MM.1S (cell line): ENCODE results near the gene SLC39A9.

Source experiments
- DNase-seq: peaks from one replicate; pipeline ENCODE4 v3.0.0-alpha.2; 2015
- H2AFZ ChIP-seq: fragments of 300-600 bp; sonication (generic); 2 replicates; pipeline ENCODE4 v1.6.0; 2016; ENCODE audit warnings: antibody characterized with exemption, low read length
- H3F3A ChIP-seq: fragments of 300-600 bp; sonication (generic); 2 replicates; pipeline ENCODE4 v1.6.1; 2016; ENCODE audit warnings: mild to moderate bottlenecking, antibody characterized with exemption, low read length, moderate library complexity, mixed read lengths; ENCODE audit not compliant: insufficient read depth
- H3K27ac ChIP-seq: fragments of 300-600 bp; sonication (generic); 2 replicates; pipeline ENCODE4 v1.5.1; 2016; ENCODE audit warnings: mild to moderate bottlenecking, low read length
- H3K27me3 ChIP-seq: fragments of 300-600 bp; sonication (generic); replicated peaks from 2 replicates; pipeline ENCODE4 v1.6.0; 2016; ENCODE audit warnings: low read length; ENCODE audit not compliant: insufficient read depth
- H3K36me3 ChIP-seq: fragments of 300-600 bp; sonication (generic); replicated peaks from 2 replicates; pipeline ENCODE4 v1.6.1; 2016; ENCODE audit warnings: mild to moderate bottlenecking, low read length, mixed read lengths; ENCODE audit not compliant: insufficient read depth
- H3K4me1 ChIP-seq: fragments of 300-600 bp; sonication (generic); 2 replicates; pipeline ENCODE4 v1.6.1; 2016; ENCODE audit warnings: low read length, mixed read lengths
- H3K4me2 ChIP-seq: fragments of 300-600 bp; sonication (generic); 2 replicates; pipeline ENCODE4 v1.6.0; 2016; ENCODE audit warnings: low read depth, low read length
- H3K4me3 ChIP-seq: fragments of 300-600 bp; sonication (generic); 2 replicates; pipeline ENCODE4 v1.5.1; 2016; ENCODE audit warnings: low read length, mixed read lengths
- H3K79me2 ChIP-seq: fragments of 300-600 bp; sonication (generic); 2 replicates; pipeline ENCODE4 v1.6.1; 2016; ENCODE audit warnings: mixed run types, low read length, mixed read lengths
- H3K9ac ChIP-seq: fragments of 300-600 bp; sonication (generic); 2 replicates; pipeline ENCODE4 v1.6.1; 2016; ENCODE audit warnings: low read length, mixed read lengths
- H3K9me2 ChIP-seq: fragments of 300-600 bp; sonication (generic); replicated peaks from 2 replicates; pipeline ENCODE4 v1.6.1; 2016; ENCODE audit warnings: mild to moderate bottlenecking, low read length, mixed read lengths; ENCODE audit not compliant: insufficient read depth
- H3K9me3 ChIP-seq: fragments of 300-600 bp; sonication (generic); replicated peaks from 2 replicates; pipeline ENCODE4 v1.6.1; 2016; ENCODE audit warnings: mild to moderate bottlenecking, low read length, mixed read lengths; ENCODE audit not compliant: insufficient read depth
- H4K20me1 ChIP-seq: fragments of 300-600 bp; sonication (generic); 2 replicates; pipeline ENCODE4 v1.6.1; 2016; ENCODE audit warnings: mild to moderate bottlenecking, low read length, moderate library complexity, mixed read lengths; ENCODE audit not compliant: insufficient read depth
- EZH2 ChIP-seq: fragments of 300-600 bp; sonication (generic); optimal IDR thresholded peaks from 2 replicates; pipeline ENCODE3; 2017; ENCODE audit warnings: low read depth, mild to moderate bottlenecking, antibody characterized with exemption, low read length, mixed read lengths
- EZH2phosphoT487 ChIP-seq: fragments of 300-600 bp; sonication (generic); IDR thresholded peaks from 2 replicates; pipeline ENCODE4 v1.6.1; 2018; ENCODE audit warnings: antibody characterized with exemption, low read length
- TF ChIP-seq, protein P1 (sequence below): fragments of 300-600 bp; sonication (generic); IDR thresholded peaks from 2 replicates; pipeline ENCODE4 v1.5.1; 2016; ENCODE audit warnings: antibody characterized with exemption, low read length, mixed read lengths

SLC39A9 gene

DNA sequence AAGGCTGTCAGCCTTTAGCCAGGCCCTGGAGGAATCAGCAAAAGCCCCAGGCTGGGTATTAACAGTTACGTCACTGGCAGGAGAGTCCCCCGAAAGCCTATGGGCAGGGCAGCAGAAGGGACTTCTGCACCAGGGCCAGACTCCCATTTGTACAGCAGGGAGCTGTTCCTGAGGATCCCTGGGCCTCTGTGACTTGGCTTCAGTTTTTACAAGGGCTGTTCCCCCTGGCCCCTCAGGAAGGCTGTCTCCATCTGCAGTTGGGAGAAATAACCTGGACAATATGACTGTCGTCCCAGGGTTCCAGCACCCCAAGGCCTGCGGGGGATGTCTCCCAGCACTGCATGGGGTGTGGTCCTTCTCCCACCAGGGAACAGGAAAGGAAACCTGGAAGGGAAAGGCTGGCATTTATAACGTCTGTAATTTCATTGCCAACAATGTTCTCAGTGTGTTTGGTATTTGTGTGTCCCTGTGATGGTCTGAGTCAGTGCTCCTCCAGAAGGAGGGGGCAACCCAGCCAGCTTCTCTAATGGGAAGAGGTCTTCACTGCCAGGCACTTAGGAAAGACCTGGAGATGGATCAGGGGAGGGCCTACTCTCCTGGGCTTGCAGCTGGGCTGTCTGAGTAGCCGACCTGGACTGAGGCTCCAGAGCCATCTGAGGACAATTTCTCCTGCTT, 42.7 kb upstream of the SLC39A9 start:
- H3K36me3 ChIP-seq, result no peaks in the 10 kb centered on the region
- peaks cover 9% of the 10 kb centered on the region; the same call in 1 of the 2 replicates for H3F3A ChIP-seq
- H2AFZ ChIP-seq, result no peak overlapping the region
- no peak for DNase-seq
- H3K4me3 ChIP-seq, result no peak overlapping the region
- TF ChIP-seq EZH2phosphoT487 (no peak), EZH2 (no peak)
- TF ChIP-seq, protein P1, sequence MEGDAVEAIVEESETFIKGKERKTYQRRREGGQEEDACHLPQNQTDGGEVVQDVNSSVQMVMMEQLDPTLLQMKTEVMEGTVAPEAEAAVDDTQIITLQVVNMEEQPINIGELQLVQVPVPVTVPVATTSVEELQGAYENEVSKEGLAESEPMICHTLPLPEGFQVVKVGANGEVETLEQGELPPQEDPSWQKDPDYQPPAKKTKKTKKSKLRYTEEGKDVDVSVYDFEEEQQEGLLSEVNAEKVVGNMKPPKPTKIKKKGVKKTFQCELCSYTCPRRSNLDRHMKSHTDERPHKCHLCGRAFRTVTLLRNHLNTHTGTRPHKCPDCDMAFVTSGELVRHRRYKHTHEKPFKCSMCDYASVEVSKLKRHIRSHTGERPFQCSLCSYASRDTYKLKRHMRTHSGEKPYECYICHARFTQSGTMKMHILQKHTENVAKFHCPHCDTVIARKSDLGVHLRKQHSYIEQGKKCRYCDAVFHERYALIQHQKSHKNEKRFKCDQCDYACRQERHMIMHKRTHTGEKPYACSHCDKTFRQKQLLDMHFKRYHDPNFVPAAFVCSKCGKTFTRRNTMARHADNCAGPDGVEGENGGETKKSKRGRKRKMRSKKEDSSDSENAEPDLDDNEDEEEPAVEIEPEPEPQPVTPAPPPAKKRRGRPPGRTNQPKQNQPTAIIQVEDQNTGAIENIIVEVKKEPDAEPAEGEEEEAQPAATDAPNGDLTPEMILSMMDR, result no peak
- no peaks in the 10 kb centered on the region for H4K20me1 ChIP-seq
- no peak overlapping the region for H3K9ac ChIP-seq
- no peak overlapping the region for H3K4me2 ChIP-seq
- H3K4me1 ChIP-seq, result peaks cover 18% of the 10 kb centered on the region
- no peaks in the 10 kb centered on the region for H3K27me3 ChIP-seq
- H3K79me2 ChIP-seq, result no peaks in the 10 kb centered on the region
- no peak overlapping the region for H3K27ac ChIP-seq
- H3K9me3 ChIP-seq, result no peaks in the 10 kb centered on the region
- H3K9me2 ChIP-seq, result no peaks in the 10 kb centered on the region

DNA sequence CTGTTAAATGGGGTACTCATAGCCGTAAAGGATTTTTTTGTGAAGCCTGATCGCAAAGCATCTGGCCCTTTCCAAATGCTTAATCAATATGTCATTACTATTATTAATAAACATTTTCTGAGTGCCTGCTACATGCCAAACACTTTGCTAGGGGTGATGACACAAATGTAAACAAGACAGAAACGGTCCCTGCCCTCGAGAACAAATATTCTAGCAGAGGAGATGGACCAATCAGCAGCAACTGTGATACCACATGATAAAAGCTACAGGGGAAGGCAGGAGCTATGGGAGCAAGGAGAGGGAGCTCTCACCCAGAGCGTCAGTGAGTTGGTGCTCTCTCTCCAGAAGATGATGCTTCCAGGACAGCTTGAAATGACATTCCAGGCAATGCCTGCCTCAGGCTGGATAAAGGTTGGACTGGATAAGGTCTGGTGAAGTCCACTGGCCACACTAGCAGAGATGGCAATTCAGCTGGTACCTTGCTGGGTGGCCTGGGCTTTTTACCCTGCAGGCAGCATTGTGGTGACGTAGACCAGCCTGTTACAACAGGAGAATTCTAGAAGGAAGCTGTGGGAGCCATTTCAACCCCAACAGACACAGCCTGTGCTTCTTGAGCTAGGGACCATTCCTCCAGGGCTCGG, 41.5 kb upstream of the SLC39A9 start:
- no peak for TF ChIP-seq EZH2phosphoT487
- TF ChIP-seq, protein P1, result no peak
- no peak overlapping the region for H3K4me3 ChIP-seq
- no peaks in the 10 kb centered on the region for H3K9me2 ChIP-seq
- no peaks in the 10 kb centered on the region for H3K9me3 ChIP-seq
- peaks cover 9% of the 10 kb centered on the region; the same call in 1 of the 2 replicates for H3F3A ChIP-seq
- H3K9ac ChIP-seq, result no peak overlapping the region
- no peaks in the 10 kb centered on the region for H3K79me2 ChIP-seq
- H3K4me2 ChIP-seq, result no peak overlapping the region
- DNase-seq, result no peak
- H3K4me1 ChIP-seq, result peaks cover 18% of the 10 kb centered on the region
- H3K27ac ChIP-seq, result no peak overlapping the region
- no peaks in the 10 kb centered on the region for H3K36me3 ChIP-seq
- H4K20me1 ChIP-seq, result no peaks in the 10 kb centered on the region
- H2AFZ ChIP-seq, result no peak overlapping the region
- H3K27me3 ChIP-seq, result no peaks in the 10 kb centered on the region

DNA sequence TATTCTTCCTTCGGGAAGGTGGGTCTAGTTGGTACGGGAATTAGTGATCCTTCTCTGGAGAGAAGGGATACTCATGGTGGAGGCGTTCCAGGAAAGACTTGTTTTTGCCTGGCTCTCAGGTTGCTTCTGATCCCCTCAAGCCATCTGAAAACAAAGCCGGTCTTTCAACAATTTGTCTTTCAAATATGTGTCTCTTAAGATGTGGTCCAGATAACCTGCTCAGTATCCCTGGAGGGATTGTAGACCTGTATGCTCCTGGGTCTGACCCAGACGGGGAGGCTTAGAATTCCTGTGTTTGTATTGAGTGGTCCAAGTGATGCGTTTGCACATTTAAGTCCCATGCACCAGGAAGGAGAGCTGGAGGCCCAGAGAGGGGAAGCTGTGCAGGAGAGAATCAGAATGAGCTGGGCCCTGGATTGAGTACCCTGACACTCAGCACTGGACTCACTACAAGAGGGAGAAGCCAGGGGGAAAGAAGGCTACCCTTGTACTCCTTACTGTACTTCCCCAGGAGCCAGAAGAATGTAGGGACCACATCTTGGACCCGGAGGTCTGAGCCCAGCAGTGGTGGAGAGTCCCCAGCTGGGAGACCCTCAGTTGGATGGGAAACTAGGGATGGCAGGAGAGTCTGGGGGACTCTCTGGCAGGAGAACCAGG, 40.8 kb upstream of the SLC39A9 start:
- Histone ChIP-seq H3K9me2 (no peaks in the 10 kb centered on the region), H2AFZ (no peak overlapping the region), H3K9ac (no peak overlapping the region), H3F3A (peaks cover 9% of the 10 kb centered on the region; the same call in 1 of the 2 replicates), H3K9me3 (no peaks in the 10 kb centered on the region), H3K4me1 (peaks cover 18% of the 10 kb centered on the region), H3K4me3 (no peak overlapping the region), H3K4me2 (no peak overlapping the region), H4K20me1 (no peaks in the 10 kb centered on the region), H3K36me3 (no peaks in the 10 kb centered on the region), H3K79me2 (no peaks in the 10 kb centered on the region), H3K27ac (no peak overlapping the region), H3K27me3 (no peaks in the 10 kb centered on the region)
- DNase-seq, result no peak
- TF ChIP-seq EZH2phosphoT487 (no peak), EZH2 (no peak)
- TF ChIP-seq, protein P1, result no peak
